Left cardiac atrium (tissue), 4 donors: Measurements from ENCODE around the gene COLEC11. TPM values are rescaled to one million over a fixed set of nuclear protein-coding genes. Genes with fewer than 3 reads are reported as not detected.
"Not testable (repeated sequence)": the region's sequence is repeated elsewhere in the genome, so short reads cannot be mapped to it uniquely, and the experiment has no call there.

Experiments used
- ATAC-seq, 2 donors: fragments of 200-7000 bp; cut with Tn5 transposase; one replicate each; pipeline ENCODE4 v1.9.1; 2020; ENCODE audit warnings: mild to moderate bottlenecking in 2 of 2, moderate library complexity in 2 of 2
- DNase-seq: peaks from one replicate; pipeline ENCODE4 v3.0.0-alpha.2; 2020
- intact Hi-C, 2 donors: fragments of 100-400 bp; cut with DNase I; formaldehyde crosslinking; loops; one replicate each; pipeline versions ENCODE4 v1.14.1 to v1.15.1; 2022 to 2023
- long read RNA-seq: library from polyadenylated mRNA; unstranded; transcript quantifications from one replicate; pipeline ENCODE4 v2.0.0, GENCODE V29; 2021
- total RNA-seq, 2 donors: library from RNA; stranded (reverse); fragmentation: NEBNext Ultra II Directional; extraction: Animal tissue kit (Norgen Biotek cat#: 25700); gene quantifications; one replicate each; pipeline ENCODE4 v1.2.1, GENCODE V29; 2021
- donor health status: DM: no; HTN: yes; CAD: no.
- donor health status: DM: no; HTN: yes; CAD: no; lungs with severe emphysema.
- donor health status: DM: yes; HTN: yes; CAD: no.
- donor health status: Dilated cardiomyopathy.

COLEC11 gene
- 10 to 100 TPM in 1 of 2 donors, 1 to 10 TPM in 1; 3.3 to 25.0 TPM for total RNA-seq
- long read RNA-seq, transcript COLEC11-202 (7 exons, 1,259 nt) = major isoform, 9 of 10 reads
- long read RNA-seq, partial matches to known transcripts = 0 of 10 reads
- long read RNA-seq, other reads (novel, unspliced or antisense) = 0 of 10 reads

DNA sequence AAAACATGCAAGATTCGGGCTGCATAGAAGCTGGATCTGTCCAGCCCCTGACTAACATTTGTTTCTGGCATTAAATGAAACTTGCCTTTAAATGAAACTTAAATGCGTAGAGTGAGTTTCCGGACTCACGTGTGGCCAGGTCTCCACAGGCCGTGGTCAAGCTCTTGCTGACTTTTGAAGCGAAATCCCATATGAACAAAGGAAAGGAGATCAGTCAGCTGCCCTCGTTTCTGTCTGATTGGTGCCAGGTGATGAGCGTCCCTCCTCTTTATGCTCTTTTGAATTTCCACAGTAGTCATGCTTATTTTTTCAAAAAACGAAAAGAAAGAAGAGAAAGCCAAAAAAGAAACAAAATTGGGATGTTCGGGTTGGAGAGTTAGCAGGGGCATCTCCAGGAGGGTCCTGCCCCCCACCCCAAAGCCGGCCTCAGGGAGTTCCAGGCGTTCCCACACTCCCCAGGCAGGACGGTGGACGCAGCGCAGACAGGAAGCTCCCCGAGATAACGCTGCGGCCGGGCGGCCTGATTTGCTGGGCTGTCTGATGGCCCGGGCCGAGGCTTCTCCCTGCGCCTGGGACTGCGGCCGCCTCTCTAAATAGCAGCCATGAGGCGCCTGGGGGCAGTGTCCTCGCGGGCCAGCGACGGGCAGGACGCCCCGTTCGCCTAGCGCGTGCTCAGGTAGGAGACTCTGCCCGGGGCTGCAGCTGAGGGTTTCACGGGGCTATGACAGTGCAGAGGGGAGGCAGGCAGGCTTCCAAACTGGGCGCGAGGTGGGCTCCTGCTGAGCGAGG lies at the start of gene COLEC11:
Gene COLEC11, plus strand, starts transcription at position 620 of the 789 bp plus-strand sequence. CDS start 9,229 bp downstream, outside the sequence.
- peak; percentile 84 for DNase-seq
- peak; percentile 92 to 96 for ATAC-seq
- intact Hi-C loops = loop anchor here (5.0 to 10.0 kb wide), 2 partner anchors 50 to 58 kb away; no protein-coding TSS in a partner anchor

DNA sequence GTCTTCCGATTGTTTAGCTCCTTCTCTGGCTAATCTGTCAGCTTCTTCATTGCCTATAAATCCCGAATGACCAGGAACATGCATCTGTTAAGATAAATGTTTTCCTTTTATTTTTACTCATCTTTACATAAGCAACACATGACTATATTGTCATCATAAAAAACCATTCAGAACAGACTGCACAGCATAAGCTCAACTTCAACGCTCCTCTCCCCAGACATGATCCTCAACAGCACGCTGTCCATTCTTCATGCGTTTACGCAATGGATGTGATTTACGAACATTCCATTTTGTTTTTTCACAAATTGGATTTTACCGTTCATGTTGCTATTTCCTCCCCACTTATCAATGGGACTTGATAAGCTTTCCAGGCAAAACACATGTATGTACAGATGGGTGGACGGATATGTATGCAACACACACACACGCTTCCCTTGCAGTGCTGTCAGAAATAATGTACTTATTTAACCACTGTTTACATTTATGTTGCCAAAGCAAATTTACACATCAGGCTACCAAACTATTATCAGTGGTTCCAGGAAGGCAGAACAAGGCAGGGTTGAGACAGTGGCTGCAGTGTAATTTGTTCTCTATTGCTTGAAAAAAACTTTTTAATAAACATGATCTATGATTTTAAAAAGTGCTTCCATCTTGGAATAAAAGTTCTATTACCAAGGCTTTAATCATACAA lies 49.0 kb upstream of the COLEC11 start:
- no peak for ATAC-seq
- no peak for DNase-seq
- intact Hi-C loops = no loop called here

GRCh38 chr2:3547915-3548314 lies 47.0 kb upstream of the COLEC11 start:
- no peak for ATAC-seq
- intact Hi-C loops = no loop called here

DNA sequence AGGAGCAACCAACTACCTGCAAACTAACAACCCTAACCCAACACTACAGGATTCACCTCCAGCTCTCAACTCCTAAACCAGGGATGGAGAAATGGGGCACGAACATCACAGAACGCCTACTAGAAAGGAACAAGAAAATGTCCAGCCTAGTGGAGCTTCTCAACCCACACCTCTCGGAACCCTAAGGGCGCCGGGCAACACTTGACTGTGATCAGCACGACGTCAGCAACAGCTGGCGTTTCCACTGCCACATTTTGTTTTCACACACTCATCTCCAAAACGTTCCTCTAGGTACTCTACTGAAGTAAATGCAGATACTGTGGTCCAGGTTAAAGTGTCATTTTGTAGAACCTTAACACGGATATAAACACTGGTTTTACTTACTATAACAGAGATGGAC lies 41.0 kb upstream of the COLEC11 start:
- no peak for DNase-seq
- intact Hi-C loops = no loop called here
- ATAC-seq = no peak

More at GRCh38 chr2:3547915-3548314, 47.0 kb upstream of the COLEC11 start:
- no peak for DNase-seq

GRCh38 chr2:3557639-3558204 lies 37.2 kb upstream of the COLEC11 start:
- DNase-seq (no peak), ATAC-seq (peak; percentile 11 to 46)
- intact Hi-C loops = loop anchor here in 1 of 2 donors (2.0 kb wide), 1 partner anchor 17 kb away; the partner anchor contains the start of gene RPS7

GRCh38 chr2:3558205-3559014 lies 36.5 kb upstream of the COLEC11 start, which contains the start of gene RNASEH1:
Gene RNASEH1, minus strand, starts transcription at chr2:3558333. Its CDS starts 73 bp downstream, at chr2:3558260.
- DNase-seq (peak; percentile 98), ATAC-seq (peak; percentile 100)
- intact Hi-C loops = loop anchor here in 1 of 2 donors (2.0 kb wide), 1 partner anchor 16 kb away; the partner anchor contains the start of gene RPS7

DNA sequence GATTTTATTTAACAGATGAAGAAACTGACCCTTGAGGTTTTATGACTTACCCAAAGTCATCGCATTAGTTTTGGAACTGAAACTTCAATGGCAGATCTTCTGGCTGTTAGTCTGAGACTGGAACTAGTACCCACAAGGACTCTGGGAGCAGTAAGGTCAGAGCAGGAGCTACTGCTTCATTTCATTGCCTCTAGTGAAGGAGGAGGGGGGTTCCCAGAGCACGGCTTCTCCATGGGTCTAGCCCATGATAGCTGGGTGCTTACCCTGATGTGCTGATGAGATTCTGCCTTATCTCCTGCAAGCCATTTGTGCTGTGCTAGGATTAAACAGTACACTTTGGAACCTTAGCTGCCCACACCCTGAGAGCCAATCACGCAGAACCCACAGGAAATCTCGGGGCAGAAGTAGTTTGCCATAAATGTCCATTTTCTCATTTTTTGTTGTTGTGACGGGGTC lies 31.4 kb upstream of the COLEC11 start:
- DNase-seq (no peak), ATAC-seq (no peak)
- intact Hi-C loops = no loop called here

DNA sequence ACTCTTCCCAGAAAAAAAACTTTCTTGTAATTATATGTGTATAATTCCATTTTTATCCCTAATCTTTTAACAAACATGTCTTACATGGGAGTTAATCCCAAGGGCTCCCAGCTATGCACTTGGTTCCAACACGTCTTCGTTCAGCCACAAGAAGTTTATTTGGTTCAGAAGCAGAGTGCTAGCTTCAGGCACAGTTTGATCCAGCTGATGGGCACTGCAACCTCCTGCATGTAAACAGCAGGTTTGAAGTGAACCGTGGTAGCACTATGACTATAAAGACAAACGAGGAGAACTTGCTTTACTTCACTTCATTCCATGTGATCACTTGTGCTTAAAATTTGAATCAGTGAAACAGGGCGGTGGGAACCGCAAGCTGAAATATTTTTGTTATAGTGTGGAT lies 29.8 kb upstream of the COLEC11 start:
- ATAC-seq (no peak), DNase-seq (no peak)
- intact Hi-C loops = no loop called here

DNA sequence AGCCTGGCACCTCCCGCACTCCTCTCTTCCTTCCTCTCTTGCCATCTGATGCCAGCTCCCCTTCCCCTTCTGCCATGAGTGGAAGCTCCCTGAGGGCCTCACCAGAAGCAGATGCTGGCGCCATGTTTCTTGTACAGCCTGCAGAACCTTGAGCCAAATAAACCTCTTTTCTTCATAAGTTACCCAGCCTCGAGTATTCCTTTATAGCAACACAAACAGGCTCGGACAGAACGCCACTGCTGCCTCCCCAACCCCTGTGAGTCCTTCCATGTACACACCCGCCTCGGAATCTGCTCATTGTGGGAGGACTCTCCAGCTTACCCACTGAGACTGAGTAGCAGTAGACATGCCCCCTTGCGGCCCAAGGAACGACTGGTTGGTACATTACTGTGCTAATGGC lies 28.1 kb upstream of the COLEC11 start:
- ATAC-seq (no peak), DNase-seq (no peak)
- intact Hi-C loops = no loop called here

GRCh38 chr2:3569656-3570055 lies 25.3 kb upstream of the COLEC11 start:
- intact Hi-C loops, ATAC-seq, DNase-seq: not testable (repeated sequence)

DNA sequence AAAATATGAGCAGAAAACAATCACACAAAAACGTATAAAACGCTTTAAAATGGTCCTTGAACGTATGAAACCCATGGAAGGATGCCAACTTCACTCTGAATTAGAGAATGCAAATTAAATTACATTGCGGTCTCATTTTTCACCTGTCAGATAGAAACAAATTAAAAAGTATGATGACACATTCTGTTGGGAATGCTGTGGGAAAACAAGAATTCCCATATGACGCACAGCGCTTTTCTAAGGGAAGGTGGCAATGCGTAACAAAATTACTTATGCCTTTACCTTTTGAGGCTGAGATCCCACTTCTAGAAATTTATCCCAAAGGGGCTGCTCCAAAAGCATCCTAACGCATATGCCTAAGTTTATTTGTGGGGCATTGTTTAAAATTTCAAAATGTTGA lies 23.6 kb upstream of the COLEC11 start:
- ATAC-seq (no peak), DNase-seq (no peak)
- intact Hi-C loops = no loop called here

- DNase-seq (no peak), ATAC-seq (no peak)
- intact Hi-C loops = no loop called here
Measured at GRCh38 chr2:3572620-3573019, 22.3 kb upstream of the COLEC11 start.

DNA sequence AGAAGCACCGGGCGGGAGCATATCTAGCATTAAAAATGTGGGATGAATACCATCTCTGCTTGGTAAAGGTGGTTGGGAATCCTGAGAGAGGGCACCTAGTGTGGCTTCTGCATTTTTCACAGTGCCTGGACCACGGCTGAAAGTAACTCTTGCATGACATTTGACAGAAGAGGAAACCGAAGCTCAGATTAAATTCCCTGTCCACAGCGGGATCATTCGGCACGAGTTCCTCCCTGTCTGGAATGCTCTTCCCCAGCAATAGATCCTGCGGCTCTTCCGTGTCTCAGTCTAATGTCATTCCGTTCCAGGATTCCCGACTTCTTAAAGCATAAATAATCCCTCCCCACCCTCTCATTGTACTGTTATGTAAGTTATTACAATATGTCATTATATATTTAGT lies 20.8 kb upstream of the COLEC11 start:
- ATAC-seq (no peak), DNase-seq (no peak)
- intact Hi-C loops = loop anchor here in 1 of 2 donors (2.0 kb wide), 1 partner anchor 15 kb away; the partner anchor contains the start of gene RNASEH1

GRCh38 chr2:3575534-3576262 lies 19.2 kb upstream of the COLEC11 start:
- DNase-seq = no peak
- ATAC-seq = peak; percentile 53 to 69
- intact Hi-C loops = loop anchor here in 1 of 2 donors (2.0 kb wide), 1 partner anchor 17 kb away; the partner anchor contains the start of gene RNASEH1

GRCh38 chr2:3576263-3576630 lies 18.7 kb upstream of the COLEC11 start:
- ATAC-seq, DNase-seq, intact Hi-C loops: not testable (repeated sequence)

DNA sequence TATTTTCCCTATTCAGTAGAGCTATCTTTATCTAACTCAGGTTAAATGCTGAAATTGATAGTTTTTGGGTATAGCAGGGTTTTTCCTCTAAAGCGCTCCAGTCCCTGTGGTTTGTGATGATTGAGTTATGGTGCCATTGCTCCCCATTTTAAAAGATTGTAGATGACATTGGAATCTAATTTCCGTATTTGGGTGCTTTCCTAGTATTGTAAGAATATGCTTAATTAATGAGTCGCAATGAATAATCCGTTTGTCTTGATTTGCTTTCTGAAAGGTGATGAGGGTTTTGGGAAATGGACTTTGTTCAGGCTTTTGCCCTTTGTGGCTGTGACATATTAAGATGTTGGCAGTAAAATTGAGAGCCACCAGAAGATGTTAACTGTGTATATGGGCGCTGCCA lies 15.9 kb upstream of the COLEC11 start:
- DNase-seq (no peak), ATAC-seq (no peak)
- intact Hi-C loops = no loop called here

- DNase-seq = no peak
- intact Hi-C loops = no loop called here
- ATAC-seq = no peak
Measured at GRCh38 chr2:3580449-3580848, 14.5 kb upstream of the COLEC11 start.
